Dendritic cell treated with granulocyte-macrophage colony-stimulating factor and Interleukin-4, amounts not matched to agents 40 ng/mL and 50 ng/mL, for 4 days (primary cell): ENCODE results near the gene CREBZF.

Experiments
- H3K27ac Mint-ChIP-seq: one replicate; pipeline ENCODE4 v1.8.0; 2022; ENCODE audit warnings: mild to moderate bottlenecking, mixed read lengths
- H3K27me3 Mint-ChIP-seq: one replicate; pipeline ENCODE4 v1.8.0; 2022; ENCODE audit warnings: mild to moderate bottlenecking, mixed read lengths
- H3K36me3 Mint-ChIP-seq: one replicate; pipeline ENCODE4 v1.8.0; 2022; ENCODE audit warnings: low read depth, mixed read lengths
- H3K4me1 Mint-ChIP-seq: one replicate; pipeline ENCODE4 v1.8.0; 2022; ENCODE audit warnings: low read depth, mixed read lengths
- H3K4me3 Mint-ChIP-seq: one replicate; pipeline ENCODE4 v1.8.0; 2022; ENCODE audit warnings: mild to moderate bottlenecking, moderate library complexity, mixed read lengths
- H3K9me3 Mint-ChIP-seq: one replicate; pipeline ENCODE4 v1.8.0; 2022; ENCODE audit warnings: mixed read lengths
- intact Hi-C: fragments of 100-400 bp; cut with micrococcal nuclease; formaldehyde crosslinking; loops from one replicate; pipeline ENCODE4 v1.15.0; 2022

Gene CREBZF, protein sequence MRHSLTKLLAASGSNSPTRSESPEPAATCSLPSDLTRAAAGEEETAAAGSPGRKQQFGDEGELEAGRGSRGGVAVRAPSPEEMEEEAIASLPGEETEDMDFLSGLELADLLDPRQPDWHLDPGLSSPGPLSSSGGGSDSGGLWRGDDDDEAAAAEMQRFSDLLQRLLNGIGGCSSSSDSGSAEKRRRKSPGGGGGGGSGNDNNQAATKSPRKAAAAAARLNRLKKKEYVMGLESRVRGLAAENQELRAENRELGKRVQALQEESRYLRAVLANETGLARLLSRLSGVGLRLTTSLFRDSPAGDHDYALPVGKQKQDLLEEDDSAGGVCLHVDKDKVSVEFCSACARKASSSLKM

DNA sequence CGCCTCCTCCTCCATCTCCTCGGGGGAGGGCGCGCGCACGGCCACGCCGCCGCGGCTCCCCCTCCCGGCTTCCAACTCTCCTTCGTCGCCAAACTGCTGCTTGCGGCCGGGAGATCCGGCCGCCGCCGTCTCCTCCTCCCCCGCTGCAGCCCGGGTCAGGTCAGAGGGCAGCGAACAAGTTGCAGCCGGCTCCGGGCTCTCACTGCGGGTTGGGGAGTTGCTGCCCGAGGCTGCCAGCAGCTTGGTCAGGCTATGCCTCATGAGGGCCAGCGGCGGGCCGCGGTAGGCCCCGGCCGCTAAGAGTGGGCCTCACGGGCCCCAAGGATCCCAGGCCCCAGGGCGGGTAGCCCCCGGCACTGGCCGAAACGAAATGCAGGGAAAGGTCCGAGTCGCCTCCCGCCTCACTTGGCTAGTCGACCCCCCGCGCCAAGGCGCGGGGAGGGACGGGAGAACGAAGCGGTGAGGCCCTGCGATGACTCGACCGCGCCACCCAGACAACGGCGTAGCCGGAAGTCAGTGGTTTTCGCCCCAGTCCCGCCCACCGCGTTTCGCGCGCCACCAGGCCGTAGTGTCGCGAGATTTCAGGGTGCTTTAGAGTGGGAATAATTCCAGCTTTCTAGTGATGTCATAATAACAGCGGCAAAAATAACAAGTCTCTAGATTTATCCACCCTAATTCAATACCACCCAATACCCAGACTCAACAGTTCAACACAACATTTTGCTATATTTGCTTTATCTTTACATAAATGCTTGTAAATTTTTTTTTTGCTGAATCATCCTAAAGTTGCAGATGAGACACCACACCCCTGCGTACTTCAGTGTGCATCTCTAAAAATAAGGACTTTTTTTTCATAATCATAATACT is at the start of gene CREBZF:
Gene CREBZF (minus strand): TSS at position 515 of the 867 bp plus-strand sequence. CDS start 254 bp downstream, at position 261.
- peak within 1 kb of the TSS; percentile 93 for H3K27ac Mint-ChIP-seq
- H3K9me3 Mint-ChIP-seq = no peaks in the 10 kb centered on the region
- intact Hi-C loops = loop anchor here (1.0 to 10.0 kb wide), 4 partner anchors 17 to 638 kb away; partner anchors contain the start of genes EED, HIKESHI and TMEM126B
- peak within 1 kb of the TSS; percentile 99 for H3K4me3 Mint-ChIP-seq
- peaks cover 33% of the 10 kb centered on the region for H3K4me1 Mint-ChIP-seq
- H3K36me3 Mint-ChIP-seq = peaks cover 40% of the 10 kb centered on the region
- no peaks in the 10 kb centered on the region for H3K27me3 Mint-ChIP-seq

DNA sequence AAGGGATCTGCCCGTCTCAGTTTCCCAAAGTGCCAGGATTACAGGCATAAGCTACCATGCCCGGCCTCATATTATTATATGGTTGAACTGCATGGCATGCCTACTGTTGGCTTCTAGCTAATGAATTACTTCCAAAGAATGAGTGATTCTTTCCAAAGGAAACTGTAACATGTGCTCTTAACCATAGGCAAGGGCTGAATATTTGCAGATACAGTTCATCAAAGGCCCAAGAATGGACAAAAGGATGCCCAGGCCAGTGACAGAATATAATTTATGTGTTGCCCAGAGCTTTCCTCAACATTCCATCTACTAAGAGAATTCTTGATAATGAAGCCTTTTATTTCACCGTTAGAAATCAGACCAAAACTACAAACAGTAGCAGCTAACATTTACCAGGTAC is 48.0 kb upstream of the CREBZF start:
- no peaks in the 10 kb centered on the region for H3K9me3 Mint-ChIP-seq
- H3K4me3 Mint-ChIP-seq = no peak overlapping the region
- H3K27ac Mint-ChIP-seq = no peak overlapping the region
- no peaks in the 10 kb centered on the region for H3K27me3 Mint-ChIP-seq
- intact Hi-C loops = no loop called here
- H3K4me1 Mint-ChIP-seq = no peaks in the 10 kb centered on the region
- H3K36me3 Mint-ChIP-seq = no peaks in the 10 kb centered on the region

DNA sequence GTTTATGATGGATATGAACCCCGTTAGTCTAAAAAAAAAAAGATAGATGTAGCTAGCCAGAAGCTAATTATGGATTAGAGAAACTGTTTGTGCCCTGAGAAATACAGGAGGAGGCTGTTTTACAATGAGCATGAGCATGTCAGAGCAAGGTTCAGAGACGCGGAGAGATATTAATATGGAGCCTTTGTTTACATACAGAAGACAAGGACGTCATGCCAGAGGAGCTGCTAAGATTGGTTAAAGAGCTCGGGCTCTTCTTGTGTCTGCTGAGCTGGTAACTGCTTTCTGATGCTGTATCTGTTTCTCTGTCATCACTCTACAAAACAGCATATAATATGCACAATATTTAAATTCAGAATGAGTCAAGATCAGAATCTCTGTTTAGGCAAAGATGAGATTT is 46.0 kb upstream of the CREBZF start:
- Mint-ChIP-seq H3K27ac (no peak overlapping the region), H3K36me3 (no peaks in the 10 kb centered on the region), H3K9me3 (no peaks in the 10 kb centered on the region), H3K27me3 (no peaks in the 10 kb centered on the region), H3K4me1 (no peaks in the 10 kb centered on the region), H3K4me3 (no peak overlapping the region)
- intact Hi-C loops = no loop called here

DNA sequence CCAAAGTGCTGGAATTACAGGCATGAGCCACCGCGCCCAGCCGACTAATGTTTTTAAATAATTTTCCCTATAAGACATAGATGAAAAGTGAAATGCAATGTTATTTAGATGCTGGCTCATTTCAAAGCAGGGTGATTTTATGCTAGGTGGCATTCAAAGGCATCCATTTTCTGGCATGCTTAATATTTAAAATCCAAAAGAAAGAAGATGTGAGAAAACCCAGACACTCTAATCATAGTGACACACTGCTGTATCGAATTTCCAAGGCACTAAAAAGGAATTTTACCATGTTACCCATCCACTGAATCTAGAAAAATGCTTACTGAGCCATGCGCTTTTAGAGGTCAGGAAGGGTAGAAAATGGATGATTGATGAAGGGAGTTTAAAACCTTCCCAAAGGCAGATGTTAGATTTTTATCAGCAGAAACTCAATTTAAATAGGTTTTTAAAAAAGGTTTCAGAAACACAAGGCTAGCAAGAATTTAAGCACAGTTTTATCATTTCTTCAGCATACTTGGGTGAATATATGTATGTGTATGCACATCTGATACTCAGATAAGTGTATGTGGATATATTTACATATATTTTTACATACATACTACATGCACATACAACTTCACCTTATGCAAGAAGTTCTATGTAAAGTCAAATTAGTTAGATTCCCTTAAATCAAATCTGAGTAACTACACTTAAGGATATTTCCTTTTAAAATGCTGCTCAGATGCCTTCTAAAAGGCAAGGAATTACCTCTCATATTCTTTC is 45.2 kb upstream of the CREBZF start:
- Mint-ChIP-seq H3K36me3 (no peaks in the 10 kb centered on the region), H3K9me3 (no peaks in the 10 kb centered on the region), H3K27me3 (no peaks in the 10 kb centered on the region), H3K4me1 (no peaks in the 10 kb centered on the region), H3K4me3 (no peak overlapping the region), H3K27ac (no peak overlapping the region)
- intact Hi-C loops = no loop called here

DNA sequence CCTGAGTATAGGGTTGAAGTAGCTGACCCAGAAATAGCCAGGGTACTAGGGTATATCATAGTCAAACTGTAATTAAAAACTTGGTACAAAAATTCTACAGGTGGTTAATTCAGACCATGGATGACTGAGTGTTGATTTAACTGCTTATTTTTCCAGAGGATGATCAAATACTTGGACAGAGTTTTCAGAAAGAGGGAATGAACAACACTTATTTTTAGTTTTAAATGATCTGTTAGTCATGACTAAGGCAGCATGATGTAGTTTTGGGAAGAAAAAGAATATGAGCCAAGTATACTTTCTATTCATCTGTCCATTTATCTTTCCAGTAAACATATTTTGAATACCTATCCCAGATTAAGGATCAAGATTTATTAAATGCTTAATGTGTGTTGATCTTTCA is 40.9 kb upstream of the CREBZF start:
- Mint-ChIP-seq H3K4me3 (no peak overlapping the region), H3K36me3 (no peaks in the 10 kb centered on the region), H3K4me1 (no peaks in the 10 kb centered on the region), H3K9me3 (no peaks in the 10 kb centered on the region), H3K27ac (no peak overlapping the region), H3K27me3 (no peaks in the 10 kb centered on the region)
- intact Hi-C loops = no loop called here

DNA sequence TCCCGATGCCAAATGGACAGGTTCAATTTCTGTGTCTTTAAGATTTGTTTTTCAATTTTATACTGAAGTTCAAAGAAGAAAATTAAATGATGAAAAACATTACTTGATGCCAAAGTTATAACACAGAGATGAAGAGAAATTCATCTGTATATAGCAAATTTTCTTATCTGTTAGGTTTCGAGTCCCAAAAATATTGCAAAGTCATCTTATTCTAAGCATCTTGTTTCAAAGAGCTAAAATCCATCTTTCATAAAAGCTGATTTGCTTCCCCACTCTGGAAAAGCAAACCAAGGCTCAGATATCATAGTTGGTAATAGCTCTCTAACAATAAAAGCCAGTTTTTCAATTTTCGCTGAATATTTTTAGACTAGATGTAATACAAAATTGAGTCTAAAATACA is 40.0 kb upstream of the CREBZF start:
- H3K4me3 Mint-ChIP-seq = no peak overlapping the region
- H3K36me3 Mint-ChIP-seq = no peaks in the 10 kb centered on the region
- no peak overlapping the region for H3K27ac Mint-ChIP-seq
- intact Hi-C loops = no loop called here
- H3K9me3 Mint-ChIP-seq = no peaks in the 10 kb centered on the region
- H3K4me1 Mint-ChIP-seq = peaks cover 4% of the 10 kb centered on the region
- no peaks in the 10 kb centered on the region for H3K27me3 Mint-ChIP-seq

DNA sequence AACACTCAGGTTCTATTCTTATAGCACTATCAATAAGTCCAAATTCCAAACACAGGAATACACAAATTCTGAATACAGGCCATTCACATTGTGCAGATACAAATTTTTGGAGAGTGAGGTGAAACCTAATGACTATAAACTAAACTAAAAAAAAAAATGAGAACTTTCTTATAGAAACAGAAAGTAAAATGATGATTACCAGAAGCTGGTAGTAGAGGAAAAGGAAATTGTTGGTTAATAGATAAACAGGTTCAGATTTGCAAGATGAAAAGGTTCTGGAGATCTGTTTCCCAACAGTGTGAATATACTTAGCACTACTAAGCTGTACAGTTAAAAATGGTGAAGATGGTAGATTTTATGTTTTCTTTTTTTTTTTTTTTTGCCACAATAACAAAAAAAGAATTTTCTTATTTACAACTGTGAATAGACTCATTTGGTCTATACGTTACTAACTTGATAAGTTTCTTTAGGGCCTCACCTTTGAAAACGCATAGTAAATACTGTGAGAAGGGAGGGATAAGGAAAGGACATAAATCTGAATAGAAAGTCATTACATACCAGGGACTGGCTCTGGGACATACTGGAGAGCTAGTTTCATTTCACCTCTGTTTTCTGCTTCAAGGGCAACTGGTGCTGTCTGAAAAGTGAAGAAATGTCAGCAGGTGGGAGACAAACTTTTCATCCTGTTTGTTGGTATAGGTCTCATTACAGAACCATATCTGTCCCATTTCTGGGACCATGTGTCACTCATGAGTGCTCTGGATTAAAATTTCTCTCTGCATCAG is 35.2 kb upstream of the CREBZF start:
- Mint-ChIP-seq H3K9me3 (no peaks in the 10 kb centered on the region), H3K27ac (no peak overlapping the region), H3K4me3 (no peak overlapping the region), H3K27me3 (no peaks in the 10 kb centered on the region), H3K4me1 (peaks cover 15% of the 10 kb centered on the region), H3K36me3 (no peaks in the 10 kb centered on the region)
- intact Hi-C loops = loop anchor here (10.0 kb wide), 1 partner anchor 125 kb away; no protein-coding TSS in a partner anchor

DNA sequence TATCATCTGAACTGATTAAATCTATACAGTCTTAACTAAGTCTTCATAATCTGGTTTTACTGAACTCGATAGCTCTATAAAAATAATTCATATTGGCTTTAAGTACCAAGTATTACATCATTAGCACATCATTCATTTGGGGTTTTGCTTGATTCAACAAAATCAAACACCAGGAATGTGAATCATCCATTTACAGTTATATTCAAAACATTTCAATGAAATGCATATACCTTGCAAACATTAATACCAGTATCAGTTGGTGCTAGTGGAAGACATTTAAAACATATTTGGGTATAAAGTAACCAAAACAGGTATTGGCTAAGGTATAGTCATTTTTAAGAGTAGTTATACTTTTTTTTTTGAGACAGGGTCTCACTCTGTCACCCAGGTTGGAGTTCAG is 33.3 kb upstream of the CREBZF start:
- Mint-ChIP-seq H3K27me3 (no peaks in the 10 kb centered on the region), H3K27ac (no peak overlapping the region), H3K4me3 (no peak overlapping the region), H3K4me1 (peaks cover 15% of the 10 kb centered on the region), H3K36me3 (no peaks in the 10 kb centered on the region), H3K9me3 (no peaks in the 10 kb centered on the region)
- intact Hi-C loops = loop anchor here (10.0 kb wide), 1 partner anchor 127 kb away; no protein-coding TSS in a partner anchor

DNA sequence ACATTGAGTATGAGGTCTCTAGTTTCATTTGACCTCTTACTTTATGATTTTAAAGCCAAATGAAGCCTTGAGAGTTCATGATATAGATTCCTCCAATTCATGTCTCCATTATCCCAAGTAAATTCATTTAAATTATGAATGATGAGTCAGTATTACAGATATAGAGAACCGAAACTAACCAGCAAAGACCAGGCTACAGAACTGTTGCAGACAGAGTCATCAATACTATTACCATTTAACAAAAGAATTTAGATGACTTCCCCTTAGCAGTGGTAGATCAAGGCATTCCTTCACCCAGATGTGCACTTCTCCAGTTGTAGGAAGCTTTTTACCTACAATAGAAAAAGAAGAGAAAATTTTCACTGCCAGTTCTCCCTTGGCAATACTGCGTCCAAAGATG is 32.8 kb upstream of the CREBZF start:
- intact Hi-C loops = loop anchor here (10.0 kb wide), 1 partner anchor 127 kb away; no protein-coding TSS in a partner anchor
- Mint-ChIP-seq H3K4me1 (peaks cover 15% of the 10 kb centered on the region), H3K36me3 (no peaks in the 10 kb centered on the region), H3K4me3 (no peak overlapping the region), H3K27ac (no peak overlapping the region), H3K9me3 (no peaks in the 10 kb centered on the region), H3K27me3 (no peaks in the 10 kb centered on the region)

DNA sequence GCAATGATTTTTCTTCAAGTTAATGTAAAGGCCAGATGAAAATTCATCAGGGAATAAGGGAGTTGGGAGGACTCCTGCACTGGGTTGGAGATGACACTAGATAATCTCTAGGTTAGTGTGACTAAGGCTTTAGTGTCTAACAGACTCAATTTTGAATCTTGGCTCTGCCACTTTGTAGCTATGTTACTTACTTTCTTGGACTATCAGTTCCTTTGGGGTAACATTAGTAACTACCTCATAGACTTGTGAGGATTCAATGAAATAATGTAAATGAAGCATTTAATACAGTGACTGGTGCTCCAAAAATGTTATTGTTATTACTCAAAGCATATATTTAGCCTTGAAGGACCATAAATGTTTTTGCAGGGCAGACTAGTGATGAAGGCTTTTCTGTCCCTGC is 30.6 kb upstream of the CREBZF start:
- intact Hi-C loops = loop anchor here (10.0 kb wide), 1 partner anchor 129 kb away; no protein-coding TSS in a partner anchor

DNA sequence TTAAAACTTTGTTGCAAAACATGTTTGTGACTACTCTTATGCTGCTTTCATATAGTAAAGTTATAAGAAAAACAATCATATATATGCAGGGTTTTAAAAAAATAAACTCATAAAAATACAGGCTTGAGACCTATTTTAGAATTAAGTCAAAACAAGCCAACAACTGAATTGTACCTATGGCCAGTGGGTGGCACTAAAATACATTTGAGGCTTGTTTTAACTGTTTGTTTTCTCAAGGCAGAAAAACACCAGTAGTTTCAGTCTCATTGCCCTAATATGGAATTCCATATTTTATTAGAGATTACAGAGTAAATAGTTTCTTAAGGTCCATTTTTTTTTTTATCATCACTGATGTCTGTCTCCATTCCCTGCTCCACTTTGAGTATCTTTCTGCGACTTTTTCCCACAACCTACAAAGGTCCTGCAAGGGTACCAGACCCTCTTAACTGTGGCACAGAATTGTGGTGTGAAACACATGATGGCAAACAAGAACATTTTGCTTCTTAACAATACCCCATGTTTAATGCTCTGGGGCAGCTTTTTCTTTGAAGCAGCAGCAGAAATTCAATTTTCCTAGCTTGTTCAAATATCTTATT is 29.6 kb upstream of the CREBZF start:
- H3K9me3 Mint-ChIP-seq = no peaks in the 10 kb centered on the region
- intact Hi-C loops = loop anchor here (10.0 kb wide), 1 partner anchor 130 kb away; no protein-coding TSS in a partner anchor
- peaks cover 14% of the 10 kb centered on the region for H3K4me1 Mint-ChIP-seq
- no peak overlapping the region for H3K4me3 Mint-ChIP-seq
- no peaks in the 10 kb centered on the region for H3K36me3 Mint-ChIP-seq
- no peak overlapping the region for H3K27ac Mint-ChIP-seq
- peaks cover 4% of the 10 kb centered on the region for H3K27me3 Mint-ChIP-seq

More for the DNA sequence above, 30.6 kb upstream of the CREBZF start:
- no peaks in the 10 kb centered on the region for H3K36me3 Mint-ChIP-seq
- H3K27ac Mint-ChIP-seq = no peak overlapping the region
- peaks cover 20% of the 10 kb centered on the region for H3K4me1 Mint-ChIP-seq
- H3K9me3 Mint-ChIP-seq = no peaks in the 10 kb centered on the region
- no peak overlapping the region for H3K4me3 Mint-ChIP-seq
- no peaks in the 10 kb centered on the region for H3K27me3 Mint-ChIP-seq

DNA sequence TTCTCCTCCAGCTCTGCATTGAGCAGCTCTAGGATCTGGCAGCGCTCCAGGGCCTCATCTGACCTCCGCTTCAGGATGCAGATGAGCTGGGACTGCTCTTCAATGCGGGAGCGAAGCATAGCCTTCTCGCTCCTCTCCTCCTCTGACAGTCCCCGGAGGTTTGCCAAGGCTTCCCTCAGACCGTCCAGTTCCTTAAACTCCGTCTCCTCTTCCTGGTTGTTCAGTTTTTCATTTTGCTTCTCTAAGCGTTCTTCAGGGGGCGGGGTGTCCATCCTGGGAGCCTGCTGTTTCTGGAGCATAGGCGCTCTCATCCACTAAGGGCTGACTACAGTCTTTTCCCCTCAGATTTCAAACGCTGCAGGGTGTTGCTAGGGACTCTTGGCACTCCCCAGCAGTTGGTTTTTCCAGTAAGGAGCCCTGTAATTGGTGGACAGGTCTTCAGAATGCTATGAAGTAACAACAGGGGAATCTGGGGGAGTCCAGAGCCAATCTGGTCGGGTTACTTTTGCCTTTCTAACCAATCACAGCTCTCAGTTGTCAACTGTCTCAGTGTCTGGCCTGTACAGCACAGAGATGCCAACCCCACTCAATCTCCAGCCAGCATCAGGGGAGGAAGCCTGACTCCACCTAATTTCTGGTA is 21.0 kb upstream of the CREBZF start, which contains the start of gene CCDC89:
Gene CCDC89 (minus strand): TSS at position 376 of the 640 bp plus-strand sequence. CDS start 65 bp downstream, at position 311.
- Mint-ChIP-seq H3K36me3 (no peaks in the 10 kb centered on the region), H3K9me3 (no peaks in the 10 kb centered on the region), H3K4me3 (no peak within 1 kb of the TSS), H3K27ac (no peak within 1 kb of the TSS), H3K4me1 (peaks cover 30% of the 10 kb centered on the region), H3K27me3 (peaks cover 7% of the 10 kb centered on the region)
- intact Hi-C loops = no loop called here
